ENCODE data around the gene STMN1.

DNA sequence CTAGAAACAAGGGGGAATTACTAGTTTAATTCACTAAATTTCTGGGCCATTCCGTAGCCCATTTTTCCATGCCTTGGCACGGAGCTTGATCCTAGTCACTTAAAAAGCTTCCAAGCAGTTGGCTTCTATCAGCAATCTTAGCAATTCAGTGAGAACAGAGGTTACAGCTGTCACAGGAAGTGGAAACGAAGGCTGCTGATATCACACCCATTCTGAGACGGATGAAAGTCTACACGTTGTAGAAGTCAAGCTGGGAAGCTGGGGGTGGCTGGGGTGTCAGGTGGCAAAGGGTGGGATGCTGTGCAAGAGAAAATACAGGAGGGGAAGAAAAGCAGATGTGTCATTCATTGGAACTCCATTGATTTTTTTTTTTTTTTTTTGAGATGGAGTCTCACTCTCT, 11.8 kb upstream of the STMN1 start:
- TF ChIP-seq EZH2 (IDR thresholded peaks at IDR 0.05; ENCODE audit: low read length, unreplicated experiment): no peak
- TF ChIP-seq, protein P1, sequence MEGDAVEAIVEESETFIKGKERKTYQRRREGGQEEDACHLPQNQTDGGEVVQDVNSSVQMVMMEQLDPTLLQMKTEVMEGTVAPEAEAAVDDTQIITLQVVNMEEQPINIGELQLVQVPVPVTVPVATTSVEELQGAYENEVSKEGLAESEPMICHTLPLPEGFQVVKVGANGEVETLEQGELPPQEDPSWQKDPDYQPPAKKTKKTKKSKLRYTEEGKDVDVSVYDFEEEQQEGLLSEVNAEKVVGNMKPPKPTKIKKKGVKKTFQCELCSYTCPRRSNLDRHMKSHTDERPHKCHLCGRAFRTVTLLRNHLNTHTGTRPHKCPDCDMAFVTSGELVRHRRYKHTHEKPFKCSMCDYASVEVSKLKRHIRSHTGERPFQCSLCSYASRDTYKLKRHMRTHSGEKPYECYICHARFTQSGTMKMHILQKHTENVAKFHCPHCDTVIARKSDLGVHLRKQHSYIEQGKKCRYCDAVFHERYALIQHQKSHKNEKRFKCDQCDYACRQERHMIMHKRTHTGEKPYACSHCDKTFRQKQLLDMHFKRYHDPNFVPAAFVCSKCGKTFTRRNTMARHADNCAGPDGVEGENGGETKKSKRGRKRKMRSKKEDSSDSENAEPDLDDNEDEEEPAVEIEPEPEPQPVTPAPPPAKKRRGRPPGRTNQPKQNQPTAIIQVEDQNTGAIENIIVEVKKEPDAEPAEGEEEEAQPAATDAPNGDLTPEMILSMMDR (conservative IDR thresholded peaks at IDR 0.05; ENCODE audit: low read depth, low read length): no peak
- TF ChIP-seq EZH2phosphoT487 (IDR thresholded peaks at IDR 0.05; ENCODE audit: borderline replicate concordance, low read length): no peak

All from PC-3 (cell line).